Measurements from ENCODE around the gene STRIP2.
"Not testable (repeated sequence)": the region's sequence is repeated elsewhere in the genome, so short reads cannot be mapped to it uniquely, and the experiment has no call there.

The STRIP2 gene

GRCh38 chr7:129531721-129532120 is 97.5 kb downstream of the STRIP2 start (continued):
- no peak for TF ChIP-seq PRDM10 (tag by site-specific recombination; IDR thresholded peaks at IDR 0.05)
- TF ChIP-seq ZNF174 (tag by site-specific recombination; IDR thresholded peaks at IDR 0.05), result no peak

GRCh38 chr7:129532375-129532774 is 98.1 kb downstream of the STRIP2 start:
- Histone ChIP-seq H3K36me3 (ENCODE audit: control insufficient read depth in 2 of 2, insufficient read depth in 1 of 2, low read length in 2 of 2) (no peaks in the 10 kb centered on the region), H3K4me1 (ENCODE audit: control insufficient read depth, insufficient read depth, low read length) (no peaks in the 10 kb centered on the region), H3K27ac (ENCODE audit: extremely low read depth, low read depth, low read length) (no peak overlapping the region), H3K9me3 (ENCODE audit: control insufficient read depth, insufficient read depth, low read depth, low read length) (no peaks in the 10 kb centered on the region), H3K4me3 (ENCODE audit: low read depth, low read length) (no peak overlapping the region)
- ChIA-PET POLR2A (interaction anchor here (0.5 kb wide), 1 partner anchor 11 kb away, joined by 5 read pairs; no protein-coding TSS in a partner anchor), CTCF (interaction anchor here (0.5 to 0.8 kb wide), 2 partner anchors 78 to 114 kb away, joined by 3 read pairs; no protein-coding TSS in a partner anchor)
- TF ChIP-seq ZNF692 (tag by site-specific recombination; IDR thresholded peaks at IDR 0.05), result no peak
- TF ChIP-seq KLF1 (tag by site-specific recombination; IDR thresholded peaks at IDR 0.05), result peak; percentile 45; the same call in 1 of the 2 replicates

- H3K36me3 ChIP-seq (ENCODE audit: control insufficient read depth in 2 of 2, insufficient read depth in 1 of 2, low read length in 2 of 2); H3K27ac ChIP-seq (ENCODE audit: extremely low read depth, low read depth, low read length); H3K4me1 ChIP-seq (ENCODE audit: control insufficient read depth, insufficient read depth, low read length); CTCF ChIA-PET; H3K9me3 ChIP-seq (ENCODE audit: control insufficient read depth, insufficient read depth, low read depth, low read length); H3K4me3 ChIP-seq (ENCODE audit: low read depth, low read length): not testable (repeated sequence)
- POLR2A ChIA-PET, result interaction anchor here (0.7 kb wide), 2 partner anchors 54 to 79 kb away, joined by 6 read pairs; no protein-coding TSS in a partner anchor
These were observed 100.5 kb downstream of the STRIP2 start for GRCh38 chr7:129534558-129535274.

- no peak overlapping the region for H3K4me3 ChIP-seq (ENCODE audit: low read depth, low read length)
- no peaks in the 10 kb centered on the region for H3K4me1 ChIP-seq (ENCODE audit: control insufficient read depth, insufficient read depth, low read length)
- no peaks in the 10 kb centered on the region for H3K9me3 ChIP-seq (ENCODE audit: control insufficient read depth, insufficient read depth, low read depth, low read length)
- no peak overlapping the region for H3K27ac ChIP-seq (ENCODE audit: extremely low read depth, low read depth, low read length)
- no peaks in the 10 kb centered on the region for H3K36me3 ChIP-seq (ENCODE audit: control insufficient read depth in 2 of 2, insufficient read depth in 1 of 2, low read length in 2 of 2)
- no peak for TF ChIP-seq ZNF169 (tag by site-specific recombination; IDR thresholded peaks at IDR 0.05)
- TF ChIP-seq ZNF692 (tag by site-specific recombination; IDR thresholded peaks at IDR 0.05), result no peak
- no peak for TF ChIP-seq ZNF639 (tag by site-specific recombination; IDR thresholded peaks at IDR 0.05)
- no peak for TF ChIP-seq ZNF510 (tag by site-specific recombination; IDR thresholded peaks at IDR 0.05; ENCODE audit: insufficient replicate concordance)
- no peak for TF ChIP-seq PATZ1 (tag by site-specific recombination; IDR thresholded peaks at IDR 0.05)
- no peak for TF ChIP-seq ZNF600 (tag by site-specific recombination; IDR thresholded peaks at IDR 0.05)
- TF ChIP-seq ZNF335 (tag by site-specific recombination; conservative IDR thresholded peaks at IDR 0.05), result no peak
- no peak for TF ChIP-seq ZNF214 (tag by site-specific recombination; IDR thresholded peaks at IDR 0.05; ENCODE audit: borderline replicate concordance)
- TF ChIP-seq ZNF501 (tag by site-specific recombination; IDR thresholded peaks at IDR 0.05), result no peak
- POLR2A ChIA-PET, result interaction anchor here (0.7 kb wide), 1 partner anchor 80 kb away, joined by 6 read pairs; no protein-coding TSS in a partner anchor
- CTCF ChIA-PET, result no interaction called here
These were observed 101.7 kb downstream of the STRIP2 start for GRCh38 chr7:129535896-129536295.

Measured in HEK293 (cell line).